Stimulated activated CD4-positive, alpha-beta T cell treated with anti-CD3 and anti-CD28 coated beads, Interleukin-4, amount 100 ng/mL, for 48 hours (primary cell): ENCODE measurements around the gene CHAT.

Experiments
- DNase-seq, 2 donors: peaks; one replicate each; pipeline ENCODE4 v3.0.0-alpha.2; 2020; ENCODE audit warnings: low read depth in 2 of 2

CHAT gene

GRCh38 chr10:49597426-49598163, 16.2 kb upstream of the CHAT start:
- DNase-seq, result no peak

GRCh38 chr10:49598164-49598856, 15.5 kb upstream of the CHAT start:
- DNase-seq, result no peak

GRCh38 chr10:49598986-49599385, 14.9 kb upstream of the CHAT start:
- no peak for DNase-seq

GRCh38 chr10:49599546-49599945, 14.3 kb upstream of the CHAT start:
- DNase-seq, result no peak

- no peak for DNase-seq
These were observed 13.8 kb upstream of the CHAT start for GRCh38 chr10:49600046-49600445.

- DNase-seq, result no peak
These were observed 12.9 kb upstream of the CHAT start for GRCh38 chr10:49600781-49601400.

DNA sequence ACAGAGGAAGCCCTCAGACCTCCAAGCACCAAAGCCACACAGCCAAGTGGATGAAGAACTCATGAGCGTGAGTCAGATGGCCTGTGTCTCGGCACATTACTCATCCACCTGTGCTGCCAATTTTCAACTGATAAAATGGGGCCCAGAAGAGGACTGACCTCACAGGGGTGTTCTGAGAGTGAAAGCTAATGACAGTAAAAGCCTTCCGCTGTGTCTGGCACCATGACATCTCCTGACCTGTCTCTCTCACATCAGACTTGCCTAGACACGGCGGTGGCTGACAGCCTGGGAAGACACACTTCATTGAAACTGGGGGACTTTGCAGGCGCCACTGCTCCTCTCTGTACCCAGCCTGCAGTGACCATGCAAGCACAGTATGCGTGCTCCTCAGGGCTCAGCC, 12.0 kb upstream of the CHAT start:
- no peak for DNase-seq

DNA sequence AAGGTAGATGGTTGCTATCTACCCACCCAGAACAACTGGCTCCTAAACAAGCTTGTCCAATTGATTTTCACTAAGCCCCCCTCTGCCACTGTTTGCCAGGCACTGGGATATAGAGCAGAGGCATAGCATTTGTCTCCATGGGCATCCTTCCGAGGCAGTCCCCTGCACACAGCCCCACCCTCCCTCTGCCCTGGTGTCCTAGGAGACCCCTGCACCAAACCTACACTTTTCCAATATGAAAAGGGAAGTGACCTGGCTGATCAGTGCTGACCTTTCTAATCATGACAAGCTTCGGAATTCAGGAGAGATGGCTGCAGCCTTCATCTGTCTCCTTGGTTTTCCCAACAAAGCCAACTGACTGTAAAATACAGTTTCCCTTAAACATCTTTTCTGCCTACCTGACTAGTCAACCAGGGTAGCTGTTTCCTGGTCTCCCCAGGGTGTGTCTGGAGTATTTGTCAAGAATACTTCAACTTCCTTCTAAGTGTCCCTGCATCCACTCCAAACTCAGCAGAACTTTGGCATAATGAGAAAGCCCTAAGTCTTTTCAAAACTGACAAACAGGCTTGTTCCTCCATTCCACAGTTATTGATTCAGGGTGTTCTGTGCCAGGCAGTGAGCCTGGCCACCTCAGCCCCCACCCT, 11.3 kb upstream of the CHAT start:
- no peak for DNase-seq

- DNase-seq, result no peak
These were observed 8.5 kb upstream of the CHAT start for GRCh38 chr10:49605216-49605938.

DNA sequence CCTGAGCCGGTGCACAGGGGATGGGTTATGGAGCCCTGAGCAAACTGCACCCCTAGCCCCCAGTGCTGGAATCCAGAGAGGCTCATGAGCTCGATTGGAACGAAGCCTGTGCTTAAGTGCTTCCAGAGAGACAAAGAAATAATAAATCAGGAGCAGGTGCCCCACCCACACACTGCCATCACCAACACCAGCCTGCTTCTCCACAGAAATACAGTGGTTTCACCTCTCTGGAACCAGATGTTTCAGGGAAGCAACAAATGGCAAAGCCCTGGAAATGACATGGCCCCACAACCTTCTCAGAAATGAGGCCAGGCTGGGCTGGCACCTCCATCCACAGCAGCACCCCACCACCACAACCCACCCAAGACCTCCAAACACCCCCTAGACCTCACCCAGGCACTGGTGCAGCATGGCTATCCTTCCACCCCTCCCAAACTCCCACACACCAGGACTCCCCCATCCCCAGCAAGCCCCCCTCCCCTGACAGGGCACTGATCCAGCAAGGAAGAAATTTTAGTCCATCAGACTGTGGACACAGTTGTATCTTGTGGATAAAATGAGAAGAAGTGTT, 7.8 kb upstream of the CHAT start:
- no peak for DNase-seq

- peak; percentile 61 to 64 for DNase-seq
These were observed 6.8 kb upstream of the CHAT start for GRCh38 chr10:49606981-49607535.

DNA sequence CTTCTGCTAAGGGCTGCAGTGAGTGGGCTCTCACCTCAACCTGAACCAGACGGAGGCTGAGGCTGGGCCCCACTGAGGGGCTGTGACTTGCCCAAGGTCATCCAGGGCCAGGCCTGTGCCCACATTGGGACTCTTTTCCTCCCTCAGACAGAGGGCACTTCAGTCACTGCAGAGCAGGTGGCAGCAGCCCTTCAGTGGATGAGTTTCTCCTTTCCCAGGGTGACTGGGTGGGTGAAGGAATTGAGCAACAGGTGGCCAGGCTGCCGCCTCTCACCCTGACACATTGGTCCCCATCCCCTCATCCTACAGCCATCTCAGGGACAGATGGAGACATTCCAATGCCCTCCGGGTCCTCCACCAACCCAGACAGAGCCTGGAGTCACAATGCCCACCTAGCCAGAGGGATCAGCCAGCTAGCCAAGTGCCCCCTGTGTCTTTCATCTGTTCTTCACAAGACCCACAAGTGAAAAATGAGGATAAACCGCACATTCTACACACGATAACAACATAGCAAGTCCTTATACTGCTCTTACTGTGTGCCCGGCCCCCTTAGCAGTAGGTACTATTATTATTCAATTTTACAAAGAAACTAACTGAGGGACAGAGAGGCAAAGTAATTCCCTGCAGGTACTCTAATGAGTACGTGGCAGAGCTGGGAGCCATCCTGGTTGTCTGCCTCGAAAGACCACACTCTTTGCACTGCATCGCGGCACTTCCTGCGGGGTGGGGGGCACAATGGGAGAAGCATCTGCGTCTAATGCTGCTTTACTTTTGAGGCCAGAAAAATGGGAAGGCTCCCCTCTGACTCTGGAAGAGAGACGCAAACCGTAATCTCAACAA, 5.5 kb upstream of the CHAT start:
- no peak for DNase-seq

DNA sequence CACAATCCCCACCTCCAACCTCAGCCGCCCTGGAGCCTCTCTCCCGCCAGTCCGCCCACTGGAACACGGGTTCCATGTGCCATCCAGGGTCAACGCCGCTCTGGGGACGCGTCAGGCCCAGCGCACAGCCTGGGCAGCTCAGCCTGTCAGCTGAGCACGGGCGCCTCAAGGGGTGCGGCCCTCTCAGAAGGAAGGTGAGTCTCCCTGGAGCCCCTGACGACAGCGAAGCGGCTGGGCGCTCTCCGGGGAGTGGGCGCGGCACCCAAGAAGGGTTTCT, 4.9 kb upstream of the CHAT start:
- DNase-seq, result no peak

DNA sequence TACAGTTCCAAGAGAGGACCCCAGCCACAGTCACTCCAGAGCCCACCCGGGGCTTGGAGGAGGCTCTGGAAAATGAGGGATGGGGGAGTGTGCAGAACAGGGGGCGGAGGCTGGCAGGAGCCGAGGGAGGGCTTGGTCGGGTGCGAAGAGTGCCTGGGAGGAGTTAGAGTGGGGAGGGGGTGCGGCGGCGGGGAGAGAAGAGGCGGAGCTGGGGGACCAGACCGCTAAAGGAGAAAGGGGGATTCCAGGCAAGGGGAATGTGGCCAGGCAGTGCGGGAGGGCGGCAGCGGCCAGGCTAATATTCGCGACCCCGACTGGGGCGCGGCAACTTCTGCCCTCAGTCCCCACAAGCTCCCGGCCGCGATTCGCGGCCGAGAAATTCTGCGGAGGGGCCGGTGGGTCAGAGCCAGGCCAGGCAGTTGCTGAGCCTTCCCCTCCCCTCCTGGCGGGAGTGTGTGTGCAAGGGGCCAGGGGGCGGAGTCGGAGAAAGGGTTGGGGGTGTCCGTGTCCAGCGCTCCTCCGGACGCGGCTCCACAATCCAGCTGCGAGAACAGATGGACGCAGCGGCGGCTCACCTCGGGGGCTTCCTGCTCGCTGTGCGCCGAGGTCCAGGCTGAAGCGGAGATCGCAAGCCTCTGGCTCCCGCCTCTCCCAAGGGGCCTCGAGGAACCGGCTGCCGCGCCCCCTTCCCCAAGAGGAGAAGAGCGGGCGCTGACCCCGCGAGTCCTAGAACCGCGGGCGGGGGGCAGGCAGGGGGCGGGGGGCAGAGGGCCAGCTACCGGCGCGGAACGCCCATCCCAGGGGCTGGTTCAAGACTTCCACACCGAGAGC, 4.3 kb upstream of the CHAT start:
- DNase-seq, result no peak

DNA sequence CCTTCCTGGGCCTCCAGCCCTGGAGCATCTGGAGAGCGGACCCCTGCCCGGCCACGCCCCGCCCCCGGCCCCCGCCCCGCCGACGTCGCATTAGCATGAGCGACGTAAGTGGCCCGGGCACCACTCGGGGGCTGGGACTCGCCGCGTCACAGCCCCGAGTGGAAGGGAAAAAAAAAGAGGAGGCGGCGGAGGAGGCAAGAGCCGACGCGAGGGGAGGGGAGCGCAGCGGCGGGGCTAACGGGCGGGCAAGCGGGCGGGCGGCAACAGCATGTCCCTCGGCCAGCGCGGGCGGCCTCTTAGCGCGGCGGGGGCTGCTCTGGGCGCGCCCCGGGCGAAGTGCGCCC, 3.8 kb upstream of the CHAT start, which contains the start of gene SLC18A3:
SLC18A3 (plus strand) TSS at position 197 of the 344 bp plus-strand sequence. CDS start 431 bp downstream, outside the sequence.
- no peak for DNase-seq

- no peak for DNase-seq
These were observed 3.2 kb upstream of the CHAT start for GRCh38 chr10:49610458-49611165.

DNA sequence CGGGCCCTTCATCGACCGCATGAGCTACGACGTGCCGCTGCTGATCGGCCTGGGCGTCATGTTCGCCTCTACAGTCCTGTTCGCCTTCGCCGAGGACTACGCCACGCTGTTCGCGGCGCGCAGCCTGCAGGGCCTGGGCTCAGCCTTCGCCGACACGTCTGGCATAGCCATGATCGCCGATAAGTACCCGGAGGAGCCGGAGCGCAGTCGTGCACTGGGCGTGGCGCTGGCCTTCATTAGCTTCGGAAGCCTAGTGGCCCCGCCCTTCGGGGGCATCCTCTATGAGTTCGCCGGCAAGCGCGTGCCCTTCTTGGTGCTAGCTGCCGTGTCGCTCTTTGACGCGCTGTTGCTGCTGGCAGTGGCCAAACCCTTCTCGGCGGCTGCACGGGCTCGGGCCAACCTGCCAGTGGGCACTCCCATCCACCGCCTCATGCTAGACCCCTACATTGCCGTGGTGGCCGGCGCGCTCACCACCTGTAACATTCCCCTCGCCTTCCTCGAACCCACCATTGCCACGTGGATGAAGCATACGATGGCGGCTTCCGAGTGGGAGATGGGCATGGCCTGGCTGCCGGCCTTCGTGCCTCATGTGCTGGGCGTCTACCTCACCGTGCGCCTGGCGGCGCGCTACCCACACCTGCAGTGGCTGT, 2.5 kb upstream of the CHAT start:
- DNase-seq, result no peak

- no peak for DNase-seq
These were observed 1.9 kb upstream of the CHAT start for GRCh38 chr10:49611816-49612512.
